Psoas muscle (tissue), 8 donors: ENCODE data around the gene VSIR. TPM values are rescaled to one million over a fixed set of nuclear protein-coding genes. Genes with fewer than 3 reads are reported as not detected.

Experiments used
- ATAC-seq, 4 donors: fragments of 200-7000 bp; cut with Tn5 transposase; one replicate each; pipeline ENCODE4 v1.9.1; 2020; ENCODE audit warnings: moderate library complexity in 3 of 4, mild to moderate bottlenecking in 2 of 4
- DNase-seq, 2 donors: peaks; one replicate each; pipeline ENCODE4 v3.0.0-alpha.2; 2020
- H3K27ac ChIP-seq: fragments of 200-600 bp; one replicate; pipeline ENCODE4 v1.8.0; 2022
- H3K27me3 ChIP-seq, 3 donors: fragments of 200-600 bp in 1 of 3; one replicate each; pipeline versions ENCODE4 v1.6.1 to v1.8.0; 2013 to 2022; ENCODE audit warnings: low read length in 2 of 3, mild to moderate bottlenecking in 2 of 3, moderate library complexity in 1 of 3; ENCODE audit not compliant: insufficient read depth in 3 of 3
- H3K36me3 ChIP-seq, 2 donors: fragments of 200-600 bp in 1 of 2; one replicate each; pipeline versions ENCODE4 v1.6.1 to v1.8.0; 2013 to 2022; ENCODE audit warnings: low read depth in 1 of 2, mild to moderate bottlenecking in 1 of 2, moderate library complexity in 1 of 2; ENCODE audit not compliant: insufficient read depth in 1 of 2
- H3K4me1 ChIP-seq: fragments of 200-600 bp; one replicate; pipeline ENCODE4 v1.8.0; 2022
- H3K4me3 ChIP-seq: fragments of 200-600 bp; one replicate; pipeline ENCODE4 v1.8.0; 2022; ENCODE audit warnings: mild to moderate bottlenecking
- H3K9me3 ChIP-seq: fragments of 200-600 bp; one replicate; pipeline ENCODE4 v1.8.0; 2022
- CTCF ChIP-seq: fragments of 200-600 bp; IDR thresholded peaks from one replicate; pipeline ENCODE4 v1.8.0; 2022; ENCODE audit warnings: antibody characterized with exemption
- WGBS, 3 donors: extraction: QIAGEN DNeasy Blood & Tissue Kit; methylation state at CpG; one replicate each; pipeline versions ENCODE4 v1.1.6 to v1.1.7; 2013; 5-methylcytosine and 5-hydroxymethylcytosine counted together
- intact Hi-C, 2 donors: fragments of 100-400 bp; cut with DNase I; formaldehyde crosslinking; loops; one replicate each; pipeline versions ENCODE4 v1.11.0 to v1.14.2; 2022
- polyA plus RNA-seq, 3 donors: library from polyadenylated mRNA; stranded (reverse); fragments of 200-250 nt; gene quantifications; one replicate each; pipeline ENCODE4 v1.2.3, GENCODE V29; 2013
- total RNA-seq, 4 donors: library from RNA; stranded (reverse); fragmentation: NEBNext Ultra II Directional in 2 of 4; extraction: Animal tissue kit (Norgen Biotek cat#: 25700) in 2 of 4; gene quantifications; one replicate each; pipeline versions ENCODE4 v1.2.1 to v1.2.4, GENCODE V29; 2021 to 2023
- donor health status: healthy with polysubstance abuse.
- donor health status: DM: no; HTN: no; CAD: no; lungs with moderate emphysema.
- donor health status: Bipolar disorder and iron deficiency.
- donor health status: healthy.
- donor health status: DM: yes; HTN: yes; CAD: no.
- donor health status: DM: no; HTN: no; CAD: no.
- donor health status: DM: no; HTN: no; CAD: no.
- donor health status: DM: yes; HTN: yes; CAD: no.

Gene VSIR
- total and polyA plus RNA-seq, 7 donors: 12.5 to 21.8 (median 18.1) TPM

- ATAC-seq: no peak
- intact Hi-C loops: no loop called here
- no peak for TF ChIP-seq CTCF
- DNase-seq: no peak
- Histone ChIP-seq H3K36me3 (peaks cover 15 to 99% of the 10 kb centered on the region in 2 donors), H3K4me3 (no peak overlapping the region), H3K27ac (peak overlapping the region; percentile 58), H3K4me1 (peaks cover 31% of the 10 kb centered on the region), H3K9me3 (no peaks in the 10 kb centered on the region), H3K27me3 (no peaks in the 10 kb centered on the region)
- 89 to 97% (median 93%) methylated on average over 18 of the region's 18 CpGs for WGBS, 3 donors
Observed at GRCh38 chr10:71819441-71819861, 46.1 kb upstream of the VSIR start.

- H3K36me3 ChIP-seq: peaks cover 15 to 92% of the 10 kb centered on the region in 2 donors
- H3K4me1 ChIP-seq: peaks cover 31% of the 10 kb centered on the region
- DNase-seq (no peak), ATAC-seq (no peak)
- 83 to 87% (median 86%) methylated on average over 14 of the region's 14 CpGs for WGBS, 3 donors
- no peak for TF ChIP-seq CTCF
- H3K9me3 ChIP-seq: no peaks in the 10 kb centered on the region
- intact Hi-C loops: no loop called here
- H3K27me3 ChIP-seq: no peaks in the 10 kb centered on the region
- no peak overlapping the region for H3K4me3 ChIP-seq
- H3K27ac ChIP-seq: peak overlapping the region; percentile 58
Observed at GRCh38 chr10:71818674-71819260, 45.4 kb upstream of the VSIR start.

DNA sequence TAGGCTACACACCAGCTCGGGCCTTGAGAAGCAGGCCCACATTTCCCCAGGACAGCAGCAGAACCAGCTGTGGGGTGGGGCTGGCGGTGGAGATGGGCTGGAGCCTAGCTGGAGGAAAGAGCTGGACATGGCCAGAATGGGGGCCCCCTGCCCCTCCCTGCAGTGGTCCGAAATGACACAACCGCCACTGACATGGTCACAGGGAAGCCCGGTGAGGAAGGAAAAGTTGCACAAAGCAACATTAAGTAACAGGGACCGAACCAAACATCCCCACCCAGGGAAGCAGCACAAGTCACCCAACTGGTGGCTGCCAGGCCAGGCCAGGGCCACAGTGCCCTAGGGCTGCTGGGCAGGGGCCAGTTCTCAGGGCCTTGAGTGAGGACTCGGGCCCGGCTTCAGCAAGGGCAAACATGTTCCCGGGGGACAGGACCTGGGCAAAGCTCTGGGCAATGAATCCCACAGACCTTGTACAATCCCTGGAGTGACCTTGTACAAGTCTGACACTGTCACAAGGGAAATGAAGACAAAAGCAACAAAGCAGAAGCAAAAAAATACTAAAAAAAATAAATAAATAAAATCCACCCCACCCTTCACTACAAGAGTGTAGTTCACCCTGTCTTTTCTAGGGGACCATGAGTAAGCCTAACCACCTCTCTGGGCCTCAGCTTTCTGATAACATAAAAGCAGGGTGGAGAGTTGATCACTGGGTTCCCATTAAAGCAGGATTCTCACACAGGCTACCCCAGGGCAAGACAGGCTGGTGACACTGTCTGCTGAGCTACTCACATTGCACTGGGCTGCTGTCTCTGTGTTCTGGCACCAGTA is 44.7 kb upstream of the VSIR start:
- H3K27ac ChIP-seq: peak overlapping the region; percentile 58
- no peaks in the 10 kb centered on the region for H3K27me3 ChIP-seq
- H3K4me3 ChIP-seq: no peak overlapping the region
- 15 to 35% (median 19%) methylated on average over 9 of the region's 9 CpGs for WGBS, 3 donors
- H3K4me1 ChIP-seq: peaks cover 31% of the 10 kb centered on the region
- no peak for TF ChIP-seq CTCF
- H3K36me3 ChIP-seq: peaks cover 15 to 85% of the 10 kb centered on the region in 2 donors
- H3K9me3 ChIP-seq: no peaks in the 10 kb centered on the region
- intact Hi-C loops: no loop called here
- peak; percentile 71 to 85 for DNase-seq
- peak; percentile 6 to 59 (median 45) for ATAC-seq

DNA sequence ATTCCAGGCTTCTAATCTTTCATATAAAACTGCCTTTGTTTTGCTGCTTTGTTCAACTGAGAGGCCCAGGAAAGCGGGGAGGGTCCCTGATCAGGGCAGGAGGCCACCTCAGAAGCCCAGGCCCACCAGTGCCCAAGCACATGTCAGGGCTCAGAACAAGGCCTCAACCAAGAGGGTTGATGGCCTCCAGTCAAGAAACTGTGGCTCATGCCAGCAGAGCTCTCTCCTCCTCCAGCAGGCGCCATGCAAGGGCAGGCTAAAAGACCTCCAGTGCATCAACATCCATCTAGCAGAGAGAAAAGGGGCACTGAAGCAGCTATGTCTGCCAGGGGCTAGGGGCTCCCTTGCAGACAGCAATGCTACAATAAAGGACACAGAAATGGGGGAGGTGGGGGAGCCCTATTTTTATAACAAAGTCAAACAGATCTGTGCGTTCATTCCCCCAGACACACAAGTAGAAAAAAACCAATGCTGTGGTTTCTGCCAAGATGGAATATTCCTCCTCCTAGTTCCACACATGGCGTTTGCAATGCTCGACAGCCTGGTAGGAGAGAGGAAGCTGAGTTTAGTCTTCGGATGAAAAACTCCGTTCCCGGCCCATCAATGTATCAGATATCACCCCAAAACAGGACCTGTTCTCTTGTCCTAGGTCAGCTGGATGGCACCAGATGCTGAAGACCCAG is 43.8 kb upstream of the VSIR start:
- 50 to 73% (median 52%) methylated on average over 8 of the region's 8 CpGs for WGBS, 3 donors
- H3K9me3 ChIP-seq: no peaks in the 10 kb centered on the region
- H3K27me3 ChIP-seq: no peaks in the 10 kb centered on the region
- no peak overlapping the region for H3K4me3 ChIP-seq
- intact Hi-C loops: no loop called here
- H3K27ac ChIP-seq: peak overlapping the region; percentile 58
- peaks cover 31% of the 10 kb centered on the region for H3K4me1 ChIP-seq
- H3K36me3 ChIP-seq: peaks cover 14 to 75% of the 10 kb centered on the region in 2 donors
- no peak for DNase-seq
- no peak for TF ChIP-seq CTCF
- no peak for ATAC-seq
